Loucy (cell line): ENCODE data around the gene GJB4.

Experiments used
- H2AFZ ChIP-seq: fragments of 200-600 bp; sonication (generic); 2 replicates; pipeline ENCODE4 v1.6.0; 2016; ENCODE audit warnings: antibody characterized with exemption, mild to moderate bottlenecking, low read length, moderate library complexity
- H3F3A ChIP-seq: fragments of 200-600 bp; 2 replicates; pipeline ENCODE4 v1.6.0; 2016; ENCODE audit warnings: antibody characterized with exemption, low read depth, mild to moderate bottlenecking
- H3K27me3 ChIP-seq: fragments of 200-600 bp; sonication (generic); 2 replicates; pipeline ENCODE4 v1.6.1; 2014; ENCODE audit warnings: low read length, mild to moderate bottlenecking; ENCODE audit not compliant: insufficient read depth, poor library complexity, severe bottlenecking
- H3K36me3 ChIP-seq: fragments of 200-600 bp; sonication (generic); 2 replicates; pipeline ENCODE4 v1.6.1; 2016; ENCODE audit warnings: low read length; ENCODE audit not compliant: insufficient read depth
- H3K4me1 ChIP-seq: fragments of 200-600 bp; sonication (generic); 2 replicates; pipeline ENCODE4 v1.5.1; 2014; ENCODE audit warnings: low read length, mild to moderate bottlenecking; ENCODE audit not compliant: insufficient read depth, poor library complexity, severe bottlenecking
- H3K4me2 ChIP-seq: fragments of 200-600 bp; sonication (generic); 2 replicates; pipeline ENCODE4 v1.6.0; 2014; ENCODE audit warnings: antibody characterized with exemption, low read length, low read depth, mild to moderate bottlenecking; ENCODE audit not compliant: poor library complexity, severe bottlenecking
- H3K4me3 ChIP-seq: fragments of 200-600 bp; sonication (generic); 2 replicates; pipeline ENCODE4 v1.5.1; 2014; ENCODE audit warnings: low read length, mild to moderate bottlenecking, mixed read lengths; ENCODE audit not compliant: poor library complexity, severe bottlenecking
- H3K79me2 ChIP-seq: fragments of 200-600 bp; sonication (generic); 2 replicates; pipeline ENCODE4 v1.6.1; 2014; ENCODE audit warnings: low read length; ENCODE audit not compliant: insufficient read depth
- H3K9ac ChIP-seq: fragments of 200-600 bp; sonication (generic); 2 replicates; pipeline ENCODE4 v1.6.0; 2014; ENCODE audit warnings: mild to moderate bottlenecking, low read depth, low read length, moderate library complexity; ENCODE audit not compliant: poor library complexity, severe bottlenecking
- H3K9me2 ChIP-seq: fragments of 200-600 bp; sonication (generic); replicated peaks from 2 replicates; pipeline ENCODE4 v1.6.1; 2016; ENCODE audit warnings: low read depth, low read length, mixed read lengths
- H3K9me3 ChIP-seq: fragments of 200-600 bp; sonication (generic); 2 replicates; pipeline ENCODE4 v1.6.1; 2014; ENCODE audit warnings: mild to moderate bottlenecking, antibody characterized with exemption, low read length, low read depth; ENCODE audit not compliant: insufficient read depth
- H4K20me1 ChIP-seq: fragments of 200-600 bp; sonication (generic); 2 replicates; pipeline ENCODE4 v1.6.0; 2014; ENCODE audit warnings: antibody characterized with exemption, low read length, mild to moderate bottlenecking; ENCODE audit not compliant: insufficient read depth, poor library complexity, severe bottlenecking
- CTCF ChIP-seq: fragments of 200-600 bp; sonication (generic); conservative IDR thresholded peaks from 2 replicates; pipeline ENCODE4 v1.5.1; 2014; ENCODE audit warnings: mild to moderate bottlenecking, antibody characterized with exemption, low read length
- EZH2phosphoT487 ChIP-seq: fragments of 200-600 bp; IDR thresholded peaks from 2 replicates; pipeline ENCODE4 v1.6.1; 2018; ENCODE audit warnings: antibody characterized with exemption, mild to moderate bottlenecking, moderate library complexity, borderline replicate concordance

Gene GJB4

GRCh38 chr1:34778381-34778780 is 18.8 kb downstream of the GJB4 start:
- no peaks in the 10 kb centered on the region for H3K27me3 ChIP-seq
- no peak overlapping the region for H3K4me2 ChIP-seq
- TF ChIP-seq EZH2phosphoT487 = no peak
- TF ChIP-seq CTCF = no peak

GRCh38 chr1:34779005-34779404 is 19.5 kb downstream of the GJB4 start:
- H2AFZ ChIP-seq = no peak overlapping the region
- no peak overlapping the region for H3K4me2 ChIP-seq
- no peak overlapping the region for H3K9ac ChIP-seq
- H3K27me3 ChIP-seq = no peaks in the 10 kb centered on the region
- H3K9me2 ChIP-seq = no peaks in the 10 kb centered on the region
- TF ChIP-seq EZH2phosphoT487 (no peak), CTCF (no peak)
- no peaks in the 10 kb centered on the region for H3K79me2 ChIP-seq
- H3K9me3 ChIP-seq = no peaks in the 10 kb centered on the region
- no peaks in the 10 kb centered on the region for H3F3A ChIP-seq
- H3K4me3 ChIP-seq = no peak overlapping the region
- H3K36me3 ChIP-seq = no peaks in the 10 kb centered on the region
- H3K4me1 ChIP-seq = no peaks in the 10 kb centered on the region
- H4K20me1 ChIP-seq = no peaks in the 10 kb centered on the region

More at GRCh38 chr1:34778381-34778780, 18.8 kb downstream of the GJB4 start:
- no peak overlapping the region for H2AFZ ChIP-seq
- H3K9me2 ChIP-seq = no peaks in the 10 kb centered on the region
- H4K20me1 ChIP-seq = no peaks in the 10 kb centered on the region
- H3K9me3 ChIP-seq = no peaks in the 10 kb centered on the region
- H3K36me3 ChIP-seq = no peaks in the 10 kb centered on the region
- H3K9ac ChIP-seq = no peak overlapping the region
- H3K4me1 ChIP-seq = no peaks in the 10 kb centered on the region
- no peaks in the 10 kb centered on the region for H3K79me2 ChIP-seq
- no peak overlapping the region for H3K4me3 ChIP-seq
- H3F3A ChIP-seq = no peaks in the 10 kb centered on the region

- no peak for TF ChIP-seq CTCF
- no peak for TF ChIP-seq EZH2phosphoT487
- Histone ChIP-seq H3K27me3 (no peaks in the 10 kb centered on the region), H3K4me1 (no peaks in the 10 kb centered on the region), H3K9me2 (no peaks in the 10 kb centered on the region), H4K20me1 (no peaks in the 10 kb centered on the region), H3K9ac (no peak overlapping the region), H3K9me3 (no peaks in the 10 kb centered on the region), H3K4me3 (no peak overlapping the region), H3K4me2 (no peak overlapping the region), H2AFZ (no peak overlapping the region), H3K36me3 (no peaks in the 10 kb centered on the region), H3K79me2 (no peaks in the 10 kb centered on the region), H3F3A (no peaks in the 10 kb centered on the region)
Observed at GRCh38 chr1:34779526-34779925, 20.0 kb downstream of the GJB4 start.
